ENCODE measurements around the gene GZMM.

Gene GZMM

GRCh38 chr19:574658-575526, 31.0 kb downstream of the GZMM start:
- Histone ChIP-seq H3K27me3 (ENCODE audit: control insufficient read depth in 1 of 2, insufficient read depth in 2 of 2, low read length in 2 of 2) (no peaks in the 10 kb centered on the region), H3K4me1 (ENCODE audit: insufficient read depth, low read length) (peaks cover 34% of the 10 kb centered on the region), H3K27ac (ENCODE audit: low read depth, low read length) (peak overlapping the region; percentile 73), H3K36me3 (ENCODE audit: insufficient read depth, low read length) (no peaks in the 10 kb centered on the region), H3K9ac (ENCODE audit: low read length) (peak overlapping the region; percentile 20), H3K4me3 (ENCODE audit: low read depth in 1 of 2, low read length in 2 of 2) (peak overlapping the region; percentile 20 to 52), H3K9me3 (ENCODE audit: low read length) (no peaks in the 10 kb centered on the region)

- peak overlapping the region; percentile 73 for H3K27ac ChIP-seq (ENCODE audit: low read depth, low read length)
- H3K4me3 ChIP-seq (ENCODE audit: low read depth in 1 of 2, low read length in 2 of 2), result peak overlapping the region; percentile 20 to 52
- no peaks in the 10 kb centered on the region for H3K9me3 ChIP-seq (ENCODE audit: low read length)
- peaks cover 5% of the 10 kb centered on the region for H3K36me3 ChIP-seq (ENCODE audit: insufficient read depth, low read length)
- H3K27me3 ChIP-seq (ENCODE audit: control insufficient read depth in 1 of 2, insufficient read depth in 2 of 2, low read length in 2 of 2), result no peaks in the 10 kb centered on the region
- peaks cover 34% of the 10 kb centered on the region for H3K4me1 ChIP-seq (ENCODE audit: insufficient read depth, low read length)
- H3K9ac ChIP-seq (ENCODE audit: low read length), result no peak overlapping the region
Measured at GRCh38 chr19:575527-576506, 32.0 kb downstream of the GZMM start.

- H3K9ac ChIP-seq (ENCODE audit: low read length), result no peak overlapping the region
- H3K4me3 ChIP-seq (ENCODE audit: low read depth in 1 of 2, low read length in 2 of 2), result no peak overlapping the region
- H3K36me3 ChIP-seq (ENCODE audit: insufficient read depth, low read length), result peaks cover 12% of the 10 kb centered on the region
- no peaks in the 10 kb centered on the region for H3K9me3 ChIP-seq (ENCODE audit: low read length)
- no peak overlapping the region for H3K27ac ChIP-seq (ENCODE audit: low read depth, low read length)
- peaks cover 24% of the 10 kb centered on the region for H3K4me1 ChIP-seq (ENCODE audit: insufficient read depth, low read length)
- H3K27me3 ChIP-seq (ENCODE audit: control insufficient read depth in 1 of 2, insufficient read depth in 2 of 2, low read length in 2 of 2), result no peaks in the 10 kb centered on the region
Measured at GRCh38 chr19:576768-577438, 33.0 kb downstream of the GZMM start.

DNA sequence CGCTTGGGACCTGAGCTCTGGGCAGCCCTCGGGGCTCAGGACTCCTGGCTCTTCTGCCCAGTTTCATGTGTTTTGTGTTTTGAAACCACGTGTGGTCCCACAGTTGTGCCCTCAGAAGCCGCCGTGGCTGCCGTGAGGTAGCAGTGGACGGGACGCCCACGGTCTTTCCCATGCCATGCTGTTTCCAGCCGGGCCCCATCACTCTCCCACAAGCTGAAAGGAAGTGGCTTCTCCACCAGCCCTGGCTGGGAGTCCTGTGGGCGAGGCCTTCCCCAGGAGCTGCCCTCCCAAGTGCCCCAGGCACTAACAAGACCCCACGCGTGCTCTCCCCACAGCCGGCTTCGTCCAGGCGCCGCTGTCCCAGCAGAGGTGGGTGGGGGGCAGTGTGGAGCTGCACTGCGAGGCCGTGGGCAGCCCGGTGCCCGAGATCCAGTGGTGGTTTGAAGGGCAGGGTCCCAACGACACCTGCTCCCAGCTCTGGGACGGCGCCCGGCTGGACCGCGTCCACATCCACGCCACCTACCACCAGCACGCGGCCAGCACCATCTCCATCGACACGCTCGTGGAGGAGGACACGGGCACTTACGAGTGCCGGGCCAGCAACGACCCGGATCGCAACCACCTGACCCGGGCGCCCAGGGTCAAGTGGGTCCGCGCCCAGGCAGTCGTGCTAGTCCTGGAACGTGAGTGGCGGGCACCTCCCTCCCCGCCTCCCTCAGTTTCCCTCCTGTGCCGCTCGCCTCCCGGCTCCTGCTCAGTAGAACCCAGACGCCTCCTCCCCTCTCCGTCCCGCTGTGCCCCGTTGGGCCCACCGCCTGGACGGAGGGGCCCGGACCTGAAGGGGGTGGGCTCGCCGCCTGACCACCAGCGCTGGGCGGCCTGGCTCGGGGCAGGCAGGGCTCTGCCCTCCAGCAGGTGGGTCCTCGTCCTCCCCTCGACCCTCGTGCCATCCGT, 33.9 kb downstream of the GZMM start:
- Histone ChIP-seq H3K36me3 (ENCODE audit: insufficient read depth, low read length) (peaks cover 16% of the 10 kb centered on the region), H3K27ac (ENCODE audit: low read depth, low read length) (no peak overlapping the region), H3K9me3 (ENCODE audit: low read length) (no peaks in the 10 kb centered on the region), H3K4me3 (ENCODE audit: low read depth in 1 of 2, low read length in 2 of 2) (no peak overlapping the region), H3K4me1 (ENCODE audit: insufficient read depth, low read length) (peaks cover 24% of the 10 kb centered on the region), H3K9ac (ENCODE audit: low read length) (no peak overlapping the region), H3K27me3 (ENCODE audit: control insufficient read depth in 1 of 2, insufficient read depth in 2 of 2, low read length in 2 of 2) (no peaks in the 10 kb centered on the region)

DNA sequence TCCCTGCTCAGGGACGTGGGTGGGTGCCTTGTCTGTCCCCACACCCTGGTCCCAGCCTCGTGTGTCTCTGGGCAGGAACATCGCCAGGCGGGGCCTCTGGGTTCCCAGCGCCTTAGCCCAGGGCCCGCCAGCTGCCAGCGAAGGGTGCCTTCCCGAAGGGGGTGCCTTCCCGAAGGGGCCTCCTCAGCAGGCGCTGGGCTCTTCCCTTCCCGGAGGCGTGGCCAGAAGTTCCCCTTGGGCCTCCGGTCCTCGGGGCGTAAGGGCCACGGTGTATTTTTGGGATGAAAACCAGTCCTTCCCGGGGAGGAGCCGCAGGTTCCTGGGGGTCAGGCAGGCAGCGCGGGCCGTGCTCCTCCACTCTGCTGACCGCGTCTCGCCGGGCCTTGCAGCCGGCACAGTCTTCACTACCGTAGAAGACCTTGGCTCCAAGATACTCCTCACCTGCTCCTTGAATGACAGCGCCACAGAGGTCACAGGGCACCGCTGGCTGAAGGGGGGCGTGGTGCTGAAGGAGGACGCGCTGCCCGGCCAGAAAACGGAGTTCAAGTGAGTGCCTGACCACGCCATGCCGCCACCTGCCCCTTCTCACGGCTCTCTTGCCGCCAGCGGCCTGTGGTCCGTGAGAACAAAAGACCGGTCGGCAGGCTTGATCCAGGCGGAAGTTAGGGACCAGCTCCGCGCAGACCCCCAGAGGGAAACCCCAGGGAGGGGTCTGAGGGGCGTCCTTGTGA, 35.4 kb downstream of the GZMM start:
- Histone ChIP-seq H3K9ac (ENCODE audit: low read length) (no peak overlapping the region), H3K9me3 (ENCODE audit: low read length) (no peaks in the 10 kb centered on the region), H3K27me3 (ENCODE audit: control insufficient read depth in 1 of 2, insufficient read depth in 2 of 2, low read length in 2 of 2) (peaks cover 0 to 6% of the 10 kb centered on the region in 2 donors), H3K36me3 (ENCODE audit: insufficient read depth, low read length) (peaks cover 22% of the 10 kb centered on the region), H3K27ac (ENCODE audit: low read depth, low read length) (no peak overlapping the region), H3K4me1 (ENCODE audit: insufficient read depth, low read length) (peaks cover 17% of the 10 kb centered on the region), H3K4me3 (ENCODE audit: low read depth in 1 of 2, low read length in 2 of 2) (no peak overlapping the region)

GRCh38 chr19:579842-580155, 35.9 kb downstream of the GZMM start:
- no peak overlapping the region for H3K27ac ChIP-seq (ENCODE audit: low read depth, low read length)
- no peak overlapping the region for H3K9ac ChIP-seq (ENCODE audit: low read length)
- H3K9me3 ChIP-seq (ENCODE audit: low read length), result no peaks in the 10 kb centered on the region
- peaks cover 22% of the 10 kb centered on the region for H3K36me3 ChIP-seq (ENCODE audit: insufficient read depth, low read length)
- no peak overlapping the region for H3K4me3 ChIP-seq (ENCODE audit: low read depth in 1 of 2, low read length in 2 of 2)
- H3K27me3 ChIP-seq (ENCODE audit: control insufficient read depth in 1 of 2, insufficient read depth in 2 of 2, low read length in 2 of 2), result peaks cover 0 to 11% of the 10 kb centered on the region in 2 donors
- peaks cover 12% of the 10 kb centered on the region for H3K4me1 ChIP-seq (ENCODE audit: insufficient read depth, low read length)

- H3K4me1 ChIP-seq (ENCODE audit: insufficient read depth, low read length), result peaks cover 9% of the 10 kb centered on the region
- no peak overlapping the region for H3K9ac ChIP-seq (ENCODE audit: low read length)
- no peak overlapping the region for H3K4me3 ChIP-seq (ENCODE audit: low read depth in 1 of 2, low read length in 2 of 2)
- H3K27ac ChIP-seq (ENCODE audit: low read depth, low read length), result no peak overlapping the region
- H3K36me3 ChIP-seq (ENCODE audit: insufficient read depth, low read length), result peaks cover 22% of the 10 kb centered on the region
- H3K9me3 ChIP-seq (ENCODE audit: low read length), result no peaks in the 10 kb centered on the region
- peaks cover 0 to 16% of the 10 kb centered on the region in 2 donors for H3K27me3 ChIP-seq (ENCODE audit: control insufficient read depth in 1 of 2, insufficient read depth in 2 of 2, low read length in 2 of 2)
Measured at GRCh38 chr19:580274-580835, 36.5 kb downstream of the GZMM start.

DNA sequence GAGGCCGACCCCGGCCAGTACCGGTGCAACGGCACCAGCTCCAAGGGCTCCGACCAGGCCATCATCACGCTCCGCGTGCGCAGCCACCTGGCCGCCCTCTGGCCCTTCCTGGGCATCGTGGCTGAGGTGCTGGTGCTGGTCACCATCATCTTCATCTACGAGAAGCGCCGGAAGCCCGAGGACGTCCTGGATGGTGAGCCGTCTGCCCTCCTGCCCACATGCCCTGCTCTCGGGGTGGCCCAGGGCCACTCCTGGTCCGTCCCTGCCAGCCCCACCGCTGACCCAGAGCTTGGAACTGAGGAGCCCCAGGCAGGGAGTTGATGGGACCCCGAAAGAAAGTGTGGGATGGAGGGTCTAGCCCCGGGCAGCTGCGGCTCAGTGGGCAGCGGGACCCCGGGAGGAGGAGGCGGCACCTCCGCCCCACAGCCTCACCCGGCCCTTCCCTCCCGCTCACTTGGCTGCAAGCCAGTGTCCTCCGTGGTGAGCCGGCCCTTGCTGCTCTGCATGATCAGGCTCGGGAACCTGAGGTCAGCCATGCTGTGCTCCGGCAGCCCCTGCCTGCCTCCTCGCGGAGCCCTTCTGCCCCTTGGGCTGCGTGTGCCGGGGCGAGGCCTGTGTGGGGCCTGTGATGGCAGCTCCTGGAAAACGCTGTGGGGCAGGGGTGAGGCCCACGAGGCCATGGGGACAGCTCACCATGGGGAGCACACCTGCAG, 37.7 kb downstream of the GZMM start:
- Histone ChIP-seq H3K4me1 (ENCODE audit: insufficient read depth, low read length) (no peaks in the 10 kb centered on the region), H3K27ac (ENCODE audit: low read depth, low read length) (no peak overlapping the region), H3K9ac (ENCODE audit: low read length) (no peak overlapping the region), H3K9me3 (ENCODE audit: low read length) (no peaks in the 10 kb centered on the region), H3K4me3 (ENCODE audit: low read depth in 1 of 2, low read length in 2 of 2) (no peak overlapping the region), H3K36me3 (ENCODE audit: insufficient read depth, low read length) (peaks cover 22% of the 10 kb centered on the region), H3K27me3 (ENCODE audit: control insufficient read depth in 1 of 2, insufficient read depth in 2 of 2, low read length in 2 of 2) (peaks cover 0 to 23% of the 10 kb centered on the region in 2 donors)

DNA sequence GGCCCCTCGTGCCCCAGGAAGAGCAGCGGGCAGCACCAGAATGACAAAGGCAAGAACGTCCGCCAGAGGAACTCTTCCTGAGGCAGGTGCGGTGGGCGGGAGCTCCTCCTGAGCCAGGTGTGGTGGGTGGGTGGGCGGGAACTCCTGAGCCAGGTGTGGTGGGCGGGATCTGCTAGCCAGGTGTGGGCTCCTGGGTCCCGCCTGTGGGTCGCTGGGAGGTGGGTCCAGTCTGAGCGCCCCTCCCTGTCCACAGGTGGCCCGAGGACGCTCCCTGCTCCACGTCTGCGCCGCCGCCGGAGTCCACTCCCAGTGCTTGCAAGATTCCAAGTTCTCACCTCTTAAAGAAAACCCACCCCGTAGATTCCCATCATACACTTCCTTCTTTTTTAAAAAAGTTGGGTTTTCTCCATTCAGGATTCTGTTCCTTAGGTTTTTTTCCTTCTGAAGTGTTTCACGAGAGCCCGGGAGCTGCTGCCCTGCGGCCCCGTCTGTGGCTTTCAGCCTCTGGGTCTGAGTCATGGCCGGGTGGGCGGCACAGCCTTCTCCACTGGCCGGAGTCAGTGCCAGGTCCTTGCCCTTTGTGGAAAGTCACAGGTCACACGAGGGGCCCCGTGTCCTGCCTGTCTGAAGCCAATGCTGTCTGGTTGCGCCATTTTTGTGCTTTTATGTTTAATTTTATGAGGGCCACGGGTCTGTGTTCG, 38.8 kb downstream of the GZMM start:
- Histone ChIP-seq H3K27ac (ENCODE audit: low read depth, low read length) (no peak overlapping the region), H3K36me3 (ENCODE audit: insufficient read depth, low read length) (peaks cover 22% of the 10 kb centered on the region), H3K4me1 (ENCODE audit: insufficient read depth, low read length) (no peaks in the 10 kb centered on the region)

More for the DNA sequence above, 38.8 kb downstream of the GZMM start:
- H3K27me3 ChIP-seq (ENCODE audit: control insufficient read depth in 1 of 2, insufficient read depth in 2 of 2, low read length in 2 of 2), result peaks cover 0 to 28% of the 10 kb centered on the region in 2 donors
- no peak overlapping the region for H3K4me3 ChIP-seq (ENCODE audit: low read depth in 1 of 2, low read length in 2 of 2)
- H3K9ac ChIP-seq (ENCODE audit: low read length), result no peak overlapping the region
- no peaks in the 10 kb centered on the region for H3K9me3 ChIP-seq (ENCODE audit: low read length)

Measured in muscle layer of colon (tissue), 2 donors.